Iris pigment epithelial cell (primary cell): ENCODE results near the gene FBXO5.
"Not testable (repeated sequence)": the region's sequence is repeated elsewhere in the genome, so short reads cannot be mapped to it uniquely, and the experiment has no call there.

Source experiments
- DNase-seq: peaks from one replicate; pipeline ENCODE4 v3.0.0-alpha.2; 2011; ENCODE audit warnings: low read depth

FBXO5 gene

GRCh38 chr6:152993431-152993830 is 10.6 kb upstream of the FBXO5 start:
- DNase-seq: no peak

GRCh38 chr6:152986978-152987377 is 4.1 kb upstream of the FBXO5 start:
- no peak for DNase-seq

- DNase-seq: not testable (repeated sequence)
These were observed 2.5 kb upstream of the FBXO5 start for GRCh38 chr6:152985300-152985699.

- no peak for DNase-seq
These were observed 1.7 kb upstream of the FBXO5 start for GRCh38 chr6:152984513-152984872.

- DNase-seq: peak; percentile 82
These were observed 1.0 kb upstream of the FBXO5 start for GRCh38 chr6:152983637-152984512.

- DNase-seq: no peak
These were observed 595 bp downstream of the FBXO5 start for GRCh38 chr6:152981989-152982903.

GRCh38 chr6:152981219-152981618 is 1.6 kb downstream of the FBXO5 start:
- no peak for DNase-seq

- DNase-seq: no peak
These were observed 2.2 kb downstream of the FBXO5 start for GRCh38 chr6:152980656-152981055.

- no peak for DNase-seq
These were observed 3.7 kb downstream of the FBXO5 start for GRCh38 chr6:152979116-152979515.

GRCh38 chr6:152978058-152978457 is 4.8 kb downstream of the FBXO5 start:
- DNase-seq: no peak

GRCh38 chr6:152977556-152977955 is 5.3 kb downstream of the FBXO5 start:
- DNase-seq: no peak

GRCh38 chr6:152976749-152977148 is 6.1 kb downstream of the FBXO5 start:
- no peak for DNase-seq

- peak; percentile 55 for DNase-seq
These were observed 7.5 kb downstream of the FBXO5 start for GRCh38 chr6:152975204-152975915.

GRCh38 chr6:152973916-152974315 is 8.9 kb downstream of the FBXO5 start:
- peak; percentile 11 for DNase-seq

GRCh38 chr6:152969688-152970418 is 13.0 kb downstream of the FBXO5 start:
- DNase-seq: no peak

GRCh38 chr6:152966168-152966894 is 16.5 kb downstream of the FBXO5 start:
- not testable (repeated sequence) for DNase-seq

GRCh38 chr6:152959333-152959732 is 23.5 kb downstream of the FBXO5 start:
- no peak for DNase-seq

- peak; percentile 59 for DNase-seq
These were observed 25.0 kb downstream of the FBXO5 start for GRCh38 chr6:152957796-152958195.

GRCh38 chr6:152954443-152954842 is 28.4 kb downstream of the FBXO5 start:
- DNase-seq: no peak

- DNase-seq: peak; percentile 57
These were observed 29.9 kb downstream of the FBXO5 start for GRCh38 chr6:152952866-152953509.
